NCI-H774 (cell line): Measurements from ENCODE around the gene SCIMP.
"Not testable (repeated sequence)": the region's sequence is repeated elsewhere in the genome, so short reads cannot be mapped to it uniquely, and the experiment has no call there.

Source experiments
- DNase-seq: peaks from one replicate; lab custom pipeline; 2025; lab: John Stamatoyannopoulos, UW

SCIMP gene

GRCh38 chr17:5184288-5184687 is 50.4 kb downstream of the SCIMP start:
- no peak for DNase-seq

- DNase-seq = no peak
Measured at GRCh38 chr17:5183410-5183793, 51.3 kb downstream of the SCIMP start.

GRCh38 chr17:5182597-5183409 is 51.9 kb downstream of the SCIMP start:
- no peak for DNase-seq

GRCh38 chr17:5181509-5182305 is 53.0 kb downstream of the SCIMP start:
- no peak for DNase-seq

- no peak for DNase-seq
Measured at GRCh38 chr17:5179003-5179402, 55.7 kb downstream of the SCIMP start.

- not testable (repeated sequence) for DNase-seq
Measured at GRCh38 chr17:5175027-5175426, 59.6 kb downstream of the SCIMP start.

- not testable (repeated sequence) for DNase-seq
Measured at GRCh38 chr17:5165791-5166564, 68.7 kb downstream of the SCIMP start.

GRCh38 chr17:5164436-5164835 is 70.2 kb downstream of the SCIMP start:
- DNase-seq = no peak

GRCh38 chr17:5161793-5162192 is 72.9 kb downstream of the SCIMP start:
- DNase-seq = not testable (repeated sequence)

GRCh38 chr17:5160702-5161101 is 74.0 kb downstream of the SCIMP start:
- DNase-seq = not testable (repeated sequence)
